HepG2 (cell line): ENCODE measurements around the gene MORN1. TPM values are rescaled to one million over a fixed set of nuclear protein-coding genes. Genes with fewer than 3 reads are reported as not detected.

Source experiments
- ARNTL ChIP-seq: sonication (generic); formaldehyde crosslinking; IDR thresholded peaks from 2 replicates; pipeline ENCODE4 v1.4.0; 2020; ENCODE audit warnings: mild to moderate bottlenecking, missing genetic modification reagents
- DMAP1 ChIP-seq: IDR thresholded peaks from 2 replicates; pipeline ENCODE4 v1.6.1; 2016
- E2F1 ChIP-seq: sonication (generic); formaldehyde crosslinking; IDR thresholded peaks from 2 replicates; pipeline ENCODE4 v1.5.0; 2020; ENCODE audit warnings: missing genetic modification reagents
- FUBP1 ChIP-seq: sonication (generic); formaldehyde crosslinking; IDR thresholded peaks from 2 replicates; pipeline ENCODE4 v1.5.1; 2020; ENCODE audit warnings: missing genetic modification reagents, mild to moderate bottlenecking, borderline replicate concordance
- KAT8 ChIP-seq: IDR thresholded peaks from 2 replicates; pipeline ENCODE4 v1.6.1; 2016; ENCODE audit warnings: missing genetic modification reagents, missing compliant biosample characterization
- MATR3 ChIP-seq: sonication (generic); formaldehyde crosslinking; IDR thresholded peaks from 2 replicates; pipeline ENCODE4 v1.4.0; 2020; ENCODE audit warnings: missing genetic modification reagents
- MTF2 ChIP-seq: sonication (generic); formaldehyde crosslinking; IDR thresholded peaks from 2 replicates; pipeline ENCODE4 v1.5.0; 2020; ENCODE audit warnings: missing genetic modification reagents, borderline replicate concordance
- SALL2 ChIP-seq: sonication (generic); formaldehyde crosslinking; IDR thresholded peaks from 2 replicates; pipeline ENCODE4 v1.8.1; 2023; ENCODE audit warnings: mild to moderate bottlenecking, missing genetic modification reagents, inconsistent platforms
- U2AF1 ChIP-seq: fragments of 200-400 bp; formaldehyde crosslinking; optimal IDR thresholded peaks from 2 replicates; pipeline ENCODE3; 2017; ENCODE audit warnings: mild to moderate bottlenecking, low read depth, low read length
- ZNF3 ChIP-seq: IDR thresholded peaks from 2 replicates; pipeline ENCODE4 v1.7.0; 2017; ENCODE audit warnings: inconsistent platforms
- ZNF597 ChIP-seq: sonication (generic); formaldehyde crosslinking; IDR thresholded peaks from 2 replicates; pipeline ENCODE4 v1.5.0; 2020; ENCODE audit warnings: missing genetic modification reagents
- polyA plus RNA-seq, 8 experiments: library from polyadenylated mRNA; depleted of rRNA in 3 of 8; stranded (reverse) in 7 of 8; unstranded in 1 of 8; fragments of >200 nt; fragmentation: Illumina TruSeq in 4 of 8; extraction: Trizol in 4 of 8; gene quantifications; 2 replicates each; pipeline versions ENCODE4 v1.2.1 to v1.2.3, GENCODE V29; 2011 to 2016; ENCODE audit warnings: low read depth in 4 of 8, missing spikeins in 1 of 8, mixed read lengths in 1 of 8; ENCODE audit not compliant: insufficient read depth in 1 of 8
- total RNA-seq, 5 experiments: library from RNA; depleted of rRNA; stranded (reverse); fragments of >200 nt; fragmentation: Illumina TruSeq; extraction: Trizol; gene quantifications; 2 replicates each; pipeline ENCODE4 v1.2.3, GENCODE V29; 2016; ENCODE audit warnings: low read depth in 1 of 5
- TF ChIP-seq, protein P1 (sequence below): sonication (generic); formaldehyde crosslinking; IDR thresholded peaks from 2 replicates; pipeline ENCODE4 v1.9.0; 2022; ENCODE audit warnings: low read depth, missing genetic modification reagents

The MORN1 gene
- total and polyA plus RNA-seq, 2 of the 13 experiments (the other 11 are each of a cell fraction or from before 2014, with no cell fraction given), result 3.1 to 6.5 TPM

- no peak for TF ChIP-seq ZNF597 (CRISPR knock-in tag)
- TF ChIP-seq DMAP1 (CRISPR knock-in tag), result no peak
- no peak for TF ChIP-seq FUBP1 (CRISPR knock-in tag)
- TF ChIP-seq ZNF3 (CRISPR knock-in tag), result no peak
- TF ChIP-seq MTF2 (CRISPR knock-in tag), result no peak
- TF ChIP-seq E2F1, result no peak
- TF ChIP-seq, protein P1, sequence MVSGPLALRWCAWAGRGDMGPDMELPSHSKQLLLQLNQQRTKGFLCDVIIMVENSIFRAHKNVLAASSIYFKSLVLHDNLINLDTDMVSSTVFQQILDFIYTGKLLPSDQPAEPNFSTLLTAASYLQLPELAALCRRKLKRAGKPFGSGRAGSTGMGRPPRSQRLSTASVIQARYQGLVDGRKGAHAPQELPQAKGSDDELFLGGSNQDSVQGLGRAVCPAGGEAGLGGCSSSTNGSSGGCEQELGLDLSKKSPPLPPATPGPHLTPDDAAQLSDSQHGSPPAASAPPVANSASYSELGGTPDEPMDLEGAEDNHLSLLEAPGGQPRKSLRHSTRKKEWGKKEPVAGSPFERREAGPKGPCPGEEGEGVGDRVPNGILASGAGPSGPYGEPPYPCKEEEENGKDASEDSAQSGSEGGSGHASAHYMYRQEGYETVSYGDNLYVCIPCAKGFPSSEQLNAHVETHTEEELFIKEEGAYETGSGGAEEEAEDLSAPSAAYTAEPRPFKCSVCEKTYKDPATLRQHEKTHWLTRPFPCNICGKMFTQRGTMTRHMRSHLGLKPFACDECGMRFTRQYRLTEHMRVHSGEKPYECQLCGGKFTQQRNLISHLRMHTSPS (CRISPR knock-in tag), result no peak
- no peak for TF ChIP-seq U2AF1
- no peak for TF ChIP-seq MATR3
- no peak for TF ChIP-seq ARNTL (CRISPR knock-in tag)
- no peak for TF ChIP-seq SALL2 (CRISPR knock-in tag)
- no peak for TF ChIP-seq KAT8 (CRISPR knock-in tag)
These were observed 33.3 kb downstream of the MORN1 start (continued) for GRCh38 chr1:2358072-2358471.
